HFF-Myc (cell line): ENCODE measurements around the gene RADX.

Experiments
- DNase-seq: peaks from one replicate; pipeline ENCODE4 v3.0.0-alpha.2; 2011; ENCODE audit warnings: low read depth; ENCODE audit errors: extremely low read depth
- H3K4me3 ChIP-seq: replicated peaks from 2 replicates; pipeline ENCODE4 v1.5.1; 2011; ENCODE audit warnings: low read depth, mild to moderate bottlenecking, control low read depth, low read length
- CTCF ChIP-seq: IDR thresholded peaks from 2 replicates; pipeline ENCODE4 v1.5.1; 2012; ENCODE audit warnings: mild to moderate bottlenecking, low read depth, low read length, control low read depth; ENCODE audit errors: missing control alignments

The RADX gene

GRCh38 chrX:106611679-106612392 is at the start of gene RADX:
RADX (plus strand) TSS chrX:106611978; CDS start chrX:106612081, 103 bp downstream.
- H3K4me3 ChIP-seq = peak within 1 kb of the TSS; percentile 41
- DNase-seq = peak; percentile 19
- TF ChIP-seq CTCF = no peak

- no peak for TF ChIP-seq CTCF
- DNase-seq = no peak
- no peak overlapping the region for H3K4me3 ChIP-seq
These were observed 46.8 kb upstream of the RADX start for GRCh38 chrX:106564986-106565385.

- no peak for DNase-seq
- no peak for TF ChIP-seq CTCF
- H3K4me3 ChIP-seq = no peak overlapping the region
These were observed 45.4 kb upstream of the RADX start for GRCh38 chrX:106566362-106566761.

- H3K4me3 ChIP-seq = no peak overlapping the region
- no peak for DNase-seq
- TF ChIP-seq CTCF = no peak
These were observed 29.9 kb upstream of the RADX start for GRCh38 chrX:106581856-106582255.

- TF ChIP-seq CTCF = no peak
- no peak for DNase-seq
These were observed 26.3 kb upstream of the RADX start for GRCh38 chrX:106585478-106585877.

GRCh38 chrX:106588801-106589200 is 23.0 kb upstream of the RADX start:
- DNase-seq = no peak
- TF ChIP-seq CTCF = no peak
- no peak overlapping the region for H3K4me3 ChIP-seq

More at GRCh38 chrX:106585478-106585877, 26.3 kb upstream of the RADX start:
- no peak overlapping the region for H3K4me3 ChIP-seq

GRCh38 chrX:106599411-106599810 is 12.4 kb upstream of the RADX start:
- TF ChIP-seq CTCF = no peak
- H3K4me3 ChIP-seq = no peak overlapping the region
- no peak for DNase-seq
